NT2/D1 (cell line): Measurements from ENCODE around the gene NTPCR.
"Not testable (repeated sequence)": the region's sequence is repeated elsewhere in the genome, so short reads cannot be mapped to it uniquely, and the experiment has no call there.

ENCODE experiments used
- DNase-seq: peaks from one replicate; pipeline ENCODE4 v3.0.0-alpha.2; 2011; ENCODE audit warnings: low read depth, low spot score
- H3K27me3 ChIP-seq: 2 replicates; pipeline ENCODE4 v1.6.0; 2011; ENCODE audit warnings: mild to moderate bottlenecking; ENCODE audit not compliant: insufficient read length, insufficient read depth
- H3K36me3 ChIP-seq: 2 replicates; pipeline ENCODE4 v1.6.1; 2011; ENCODE audit warnings: mild to moderate bottlenecking, low read length, mixed read lengths; ENCODE audit not compliant: insufficient read depth, insufficient read length
- H3K4me1 ChIP-seq: 2 replicates; pipeline ENCODE4 v1.5.1; 2011; ENCODE audit not compliant: insufficient read depth, insufficient read length
- H3K4me3 ChIP-seq: 2 replicates; pipeline ENCODE4 v1.5.1; 2011; ENCODE audit warnings: low read depth; ENCODE audit not compliant: insufficient read length
- H3K9ac ChIP-seq: 2 replicates; pipeline ENCODE4 v1.6.0; 2011; ENCODE audit warnings: low read depth; ENCODE audit not compliant: insufficient read length
- H3K9me3 ChIP-seq: 2 replicates; pipeline ENCODE4 v1.5.1; 2011; ENCODE audit warnings: mild to moderate bottlenecking, low read length; ENCODE audit not compliant: insufficient read depth
- SUZ12 ChIP-seq: IDR thresholded peaks from 2 replicates; pipeline ENCODE4 v1.6.1; 2011; ENCODE audit not compliant: insufficient read length, insufficient read depth; ENCODE audit errors: extremely low read depth
- YY1 ChIP-seq: IDR thresholded peaks from 2 replicates; pipeline ENCODE4 v1.6.1; 2011; ENCODE audit not compliant: insufficient read length, insufficient read depth
- ZNF274 ChIP-seq: IDR thresholded peaks from 2 replicates; pipeline ENCODE4 v1.6.1; 2011; ENCODE audit warnings: mild to moderate bottlenecking, low read depth, low read length

NTPCR gene

DNA sequence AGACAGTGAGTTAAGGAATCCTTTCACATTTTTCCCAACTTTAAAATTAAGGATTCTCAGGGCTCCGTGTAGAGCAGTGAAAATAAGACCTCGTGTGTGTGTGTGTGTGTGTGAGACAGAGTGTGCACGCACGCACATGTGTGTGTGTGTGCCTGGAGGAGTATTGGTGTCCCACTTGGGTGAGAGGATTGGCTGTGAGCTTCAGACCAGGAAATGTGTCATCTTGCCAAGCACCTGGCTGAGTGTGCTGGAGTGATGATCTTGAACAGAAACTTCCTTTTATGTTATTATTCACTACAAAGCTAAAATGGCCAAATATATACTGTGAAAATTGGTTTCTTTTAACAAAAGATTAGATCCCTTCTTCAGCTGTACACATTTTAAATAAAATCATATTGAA, 35.2 kb upstream of the NTPCR start:
- H3K4me1 ChIP-seq, result peaks cover 2% of the 10 kb centered on the region
- no peaks in the 10 kb centered on the region for H3K36me3 ChIP-seq
- no peak for TF ChIP-seq YY1
- TF ChIP-seq ZNF274, result no peak
- TF ChIP-seq SUZ12, result no peak
- H3K9ac ChIP-seq, result no peak overlapping the region
- H3K4me3 ChIP-seq, result no peak overlapping the region
- no peak for DNase-seq
- no peaks in the 10 kb centered on the region for H3K27me3 ChIP-seq
- H3K9me3 ChIP-seq, result no peaks in the 10 kb centered on the region

DNA sequence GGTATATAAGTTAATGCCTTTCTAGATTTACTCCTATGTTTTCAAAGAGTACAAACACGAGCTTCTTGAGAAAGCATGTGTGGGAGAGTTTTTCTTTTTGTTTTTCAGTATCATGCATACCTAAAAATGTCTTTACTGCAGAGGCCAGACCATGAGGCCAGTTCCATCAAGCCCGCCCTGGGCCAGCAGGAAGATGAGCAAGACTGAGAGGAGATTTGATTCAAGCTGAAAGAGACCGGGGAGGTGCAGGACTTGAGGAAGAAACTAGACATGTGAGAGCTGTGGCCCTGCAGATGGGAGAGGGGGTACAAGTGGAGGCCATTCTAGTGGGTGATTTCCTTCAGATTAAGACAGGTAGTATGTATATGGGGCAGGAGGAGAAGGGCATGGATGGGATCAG, 33.4 kb upstream of the NTPCR start:
- no peaks in the 10 kb centered on the region for H3K36me3 ChIP-seq

DNA sequence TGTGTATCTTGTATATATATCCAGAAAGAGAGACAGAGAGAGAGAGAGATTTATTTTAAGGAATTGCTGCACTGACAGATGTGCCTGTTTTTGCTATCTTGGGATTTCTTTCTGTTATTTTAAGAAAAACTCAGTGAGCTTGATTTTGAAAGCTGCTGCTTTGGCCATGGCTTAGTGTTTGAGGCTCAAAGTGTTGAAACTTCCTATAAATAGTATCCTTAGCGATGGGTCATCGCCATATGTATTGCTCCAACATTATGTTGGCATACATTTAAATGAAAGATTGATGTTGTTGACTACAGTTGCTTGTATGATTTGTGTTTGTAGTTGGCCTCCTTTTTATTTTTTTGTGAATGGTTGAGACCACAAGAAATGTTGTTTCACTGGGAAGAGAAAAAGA, 29.0 kb upstream of the NTPCR start:
- no peaks in the 10 kb centered on the region for H3K27me3 ChIP-seq
- no peak overlapping the region for H3K4me3 ChIP-seq
- no peak for TF ChIP-seq ZNF274
- TF ChIP-seq YY1, result no peak
- no peak for TF ChIP-seq SUZ12
- no peaks in the 10 kb centered on the region for H3K4me1 ChIP-seq
- DNase-seq, result no peak
- no peaks in the 10 kb centered on the region for H3K36me3 ChIP-seq
- no peaks in the 10 kb centered on the region for H3K9me3 ChIP-seq
- no peak overlapping the region for H3K9ac ChIP-seq

More for the DNA sequence above, 33.4 kb upstream of the NTPCR start:
- no peaks in the 10 kb centered on the region for H3K9me3 ChIP-seq
- TF ChIP-seq YY1 (no peak), ZNF274 (no peak), SUZ12 (no peak)
- no peaks in the 10 kb centered on the region for H3K27me3 ChIP-seq
- DNase-seq, result no peak
- H3K9ac ChIP-seq, result no peak overlapping the region
- no peaks in the 10 kb centered on the region for H3K4me1 ChIP-seq
- no peak overlapping the region for H3K4me3 ChIP-seq

DNA sequence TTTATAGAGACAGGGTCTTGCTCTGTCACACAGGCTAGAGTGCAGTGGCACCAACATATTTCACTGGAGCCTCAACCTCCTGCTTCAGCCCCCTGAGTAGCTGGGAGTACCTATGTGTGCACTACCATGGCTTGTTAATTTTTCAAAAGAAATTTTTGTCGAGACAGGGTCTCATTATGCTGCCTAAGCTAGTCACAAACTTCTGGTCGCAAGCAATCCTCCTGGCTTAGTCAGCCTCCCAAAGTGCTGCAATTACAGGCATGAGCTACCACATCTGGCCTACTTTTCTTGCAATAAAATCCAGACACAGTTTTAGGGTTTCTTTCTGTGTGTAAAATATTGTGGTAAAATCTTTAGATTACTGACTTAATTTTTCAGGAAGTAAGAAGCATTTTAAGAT, 27.9 kb upstream of the NTPCR start:
- Histone ChIP-seq H3K36me3 (no peaks in the 10 kb centered on the region), H3K4me3 (no peak overlapping the region), H3K4me1 (no peaks in the 10 kb centered on the region), H3K9me3 (no peaks in the 10 kb centered on the region), H3K9ac (no peak overlapping the region), H3K27me3 (no peaks in the 10 kb centered on the region)
- no peak for TF ChIP-seq YY1
- TF ChIP-seq SUZ12, result no peak
- TF ChIP-seq ZNF274, result no peak
- no peak for DNase-seq

DNA sequence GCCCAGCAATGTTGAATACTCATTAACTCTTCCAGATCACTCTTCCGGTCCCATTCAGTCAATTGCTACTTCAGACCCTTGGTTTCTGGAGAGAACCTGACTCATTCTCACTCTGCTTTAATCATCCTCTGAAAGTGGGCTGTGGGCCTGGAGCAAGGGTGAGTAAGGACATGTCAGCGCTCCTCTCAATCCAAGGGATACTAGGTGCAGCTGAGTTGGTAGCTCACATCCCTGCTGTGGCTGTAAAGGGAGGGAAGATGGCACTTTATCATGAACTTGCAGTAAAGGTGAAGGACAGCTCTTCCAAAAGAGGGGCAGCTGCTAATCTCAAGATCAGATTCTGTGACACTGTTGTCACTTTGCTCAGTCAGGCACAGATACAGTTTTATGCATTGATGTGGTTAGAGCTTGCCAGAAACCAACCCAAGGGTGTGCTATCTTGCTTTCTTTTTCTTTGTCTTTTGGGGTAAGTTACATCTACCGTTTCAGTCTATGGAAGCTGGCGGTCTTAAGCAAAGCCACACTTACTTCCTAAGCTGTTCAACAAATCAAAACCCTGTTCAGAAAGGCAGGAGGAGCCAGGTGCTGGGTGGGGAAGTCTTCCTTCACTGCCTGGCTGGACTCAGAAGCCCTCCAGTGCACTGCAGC, 26.5 kb upstream of the NTPCR start:
- Histone ChIP-seq H3K9ac (no peak overlapping the region), H3K4me1 (no peaks in the 10 kb centered on the region), H3K9me3 (no peaks in the 10 kb centered on the region), H3K4me3 (no peak overlapping the region), H3K27me3 (no peaks in the 10 kb centered on the region), H3K36me3 (no peaks in the 10 kb centered on the region)
- no peak for DNase-seq
- TF ChIP-seq ZNF274 (no peak), SUZ12 (no peak), YY1 (no peak)

DNA sequence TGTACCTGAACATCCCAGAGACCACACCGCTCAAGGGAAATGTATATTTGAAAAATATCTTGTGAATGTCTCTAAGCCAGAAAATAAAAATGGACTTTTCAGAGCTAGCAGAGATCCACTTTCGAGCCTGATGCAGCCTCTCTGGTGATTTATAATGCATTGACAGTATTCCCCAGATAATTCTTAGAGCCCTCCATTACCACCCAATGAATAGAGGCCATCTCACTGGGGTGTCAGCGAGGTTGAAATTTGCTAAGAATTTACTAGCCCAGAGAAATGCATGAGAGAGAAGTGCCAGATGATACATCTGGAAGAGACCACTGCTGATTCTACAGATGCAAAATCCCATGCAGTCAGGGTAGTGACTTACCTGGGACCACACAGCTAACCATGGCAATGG, 25.5 kb upstream of the NTPCR start:
- Histone ChIP-seq H3K36me3 (no peaks in the 10 kb centered on the region), H3K27me3 (no peaks in the 10 kb centered on the region), H3K9ac (no peak overlapping the region), H3K9me3 (no peaks in the 10 kb centered on the region), H3K4me1 (no peaks in the 10 kb centered on the region), H3K4me3 (no peak overlapping the region)
- TF ChIP-seq ZNF274, result no peak
- TF ChIP-seq SUZ12, result no peak
- TF ChIP-seq YY1, result no peak
- no peak for DNase-seq

DNA sequence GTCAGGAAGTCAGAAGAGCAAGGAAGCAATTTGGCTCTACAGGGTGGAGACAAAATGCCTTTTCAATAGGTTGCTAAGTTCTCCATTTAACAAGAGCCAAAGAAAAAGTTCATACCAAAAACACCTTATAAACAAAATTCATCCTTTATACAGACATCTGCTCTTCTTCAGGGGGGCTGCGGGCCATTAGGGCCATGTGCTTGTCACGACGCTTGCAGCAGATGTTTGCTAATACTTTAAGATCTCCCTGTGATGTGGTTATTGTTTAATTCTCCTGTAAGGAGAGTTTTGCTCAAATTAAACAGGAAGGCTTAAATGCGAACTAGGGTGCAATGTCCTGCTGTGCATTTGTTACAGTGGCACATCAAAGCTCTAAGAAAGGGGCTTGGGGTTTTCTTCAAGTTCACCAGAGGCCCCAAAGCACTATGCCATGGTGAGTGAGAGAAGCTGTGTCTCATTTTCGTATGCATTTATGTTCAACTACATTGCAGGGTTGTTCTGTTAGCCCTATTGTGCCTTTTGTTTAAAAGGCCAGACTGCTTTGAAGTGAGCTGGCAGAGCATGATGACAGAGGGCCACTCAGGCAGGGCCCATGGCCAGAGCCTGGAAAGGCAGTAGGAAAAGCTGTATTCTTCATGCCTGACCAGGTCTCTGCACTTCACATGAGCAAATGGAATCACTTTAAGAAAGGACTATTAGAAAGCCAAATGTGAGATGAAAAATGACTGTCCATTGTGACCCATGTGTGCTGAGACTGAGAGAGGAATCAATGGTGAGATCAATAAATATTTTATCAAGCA, 24.8 kb upstream of the NTPCR start:
- DNase-seq, result no peak
- Histone ChIP-seq H3K4me1 (no peaks in the 10 kb centered on the region), H3K9me3 (no peaks in the 10 kb centered on the region), H3K27me3 (no peaks in the 10 kb centered on the region), H3K4me3 (no peak overlapping the region), H3K36me3 (no peaks in the 10 kb centered on the region), H3K9ac (no peak overlapping the region)
- TF ChIP-seq ZNF274 (no peak), YY1 (no peak), SUZ12 (no peak)

DNA sequence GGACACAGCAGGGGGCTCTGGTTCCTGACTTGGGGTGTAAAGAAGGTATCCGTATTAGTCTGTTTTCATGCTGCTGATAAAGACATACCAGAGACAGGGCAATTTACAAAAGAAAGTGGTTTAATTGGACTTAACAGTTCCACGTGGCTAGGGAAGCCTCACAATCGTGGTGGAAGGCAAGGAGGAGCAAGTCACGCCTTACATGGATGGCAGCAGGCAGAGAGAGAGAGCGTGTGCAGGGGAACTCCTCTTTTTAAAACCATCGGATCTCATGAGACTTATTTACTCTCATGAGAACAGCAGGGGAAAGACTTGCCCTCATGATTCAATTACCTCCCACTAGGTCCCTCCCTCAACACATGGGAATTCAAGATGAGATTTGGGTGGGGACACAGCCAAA, 23.2 kb upstream of the NTPCR start:
- H3K4me1 ChIP-seq, H3K36me3 ChIP-seq, H3K27me3 ChIP-seq, H3K9ac ChIP-seq, H3K4me3 ChIP-seq, H3K9me3 ChIP-seq, DNase-seq: not testable (repeated sequence)
